ENCODE results near the gene FCF1.
A peak's percentile ranks its signal among the peaks of the same experiment; 100 is the strongest.

FCF1 gene

GRCh38 chr14:74763803-74764531, 51.0 kb downstream of the FCF1 start:
- Mint-ChIP-seq H3K4me3 (peak overlapping the region; percentile 94 to 95), H3K27ac (peak overlapping the region; percentile 97), H3K9me3 (no peaks in the 10 kb centered on the region), H3K27me3 (no peaks in the 10 kb centered on the region), H3K36me3 (peaks cover 21 to 23% of the 10 kb centered on the region in 2 donors), H3K4me1 (peaks cover 27 to 51% of the 10 kb centered on the region in 2 donors)
- ATAC-seq (replicated peaks) (no peak), DNase-seq (no peak)

GRCh38 chr14:74765721-74766120, 52.8 kb downstream of the FCF1 start:
- no peaks in the 10 kb centered on the region for H3K9me3 Mint-ChIP-seq
- peak overlapping the region; percentile 14 for H3K27ac Mint-ChIP-seq
- peak overlapping the region; percentile 51 to 72 for H3K4me3 Mint-ChIP-seq
- no peaks in the 10 kb centered on the region for H3K27me3 Mint-ChIP-seq
- H3K36me3 Mint-ChIP-seq: peaks cover 22 to 26% of the 10 kb centered on the region in 2 donors
- ATAC-seq (replicated peaks): no peak
- peaks cover 31 to 54% of the 10 kb centered on the region in 2 donors for H3K4me1 Mint-ChIP-seq
- DNase-seq: no peak

GRCh38 chr14:74771399-74771798, 58.5 kb downstream of the FCF1 start:
- Mint-ChIP-seq H3K27ac (no peak overlapping the region), H3K36me3 (peaks cover 26 to 31% of the 10 kb centered on the region in 2 donors), H3K9me3 (no peaks in the 10 kb centered on the region), H3K27me3 (no peaks in the 10 kb centered on the region), H3K4me1 (peaks cover 22 to 31% of the 10 kb centered on the region in 2 donors), H3K4me3 (no peak overlapping the region)
- DNase-seq: no peak
- no peak for ATAC-seq (replicated peaks)

- DNase-seq (no peak), ATAC-seq (replicated peaks) (no peak)
- no peak overlapping the region for H3K27ac Mint-ChIP-seq
- no peak overlapping the region for H3K4me3 Mint-ChIP-seq
- no peaks in the 10 kb centered on the region for H3K9me3 Mint-ChIP-seq
- no peaks in the 10 kb centered on the region for H3K27me3 Mint-ChIP-seq
- peaks cover 6 to 9% of the 10 kb centered on the region in 2 donors for H3K4me1 Mint-ChIP-seq
- H3K36me3 Mint-ChIP-seq: peaks cover 40 to 52% of the 10 kb centered on the region in 2 donors
Observed at GRCh38 chr14:74784634-74785033, 71.7 kb downstream of the FCF1 start.

- peaks cover 37 to 52% of the 10 kb centered on the region in 2 donors for H3K36me3 Mint-ChIP-seq
- no peak for DNase-seq
- H3K4me3 Mint-ChIP-seq: no peak overlapping the region
- no peak for ATAC-seq (replicated peaks)
- H3K27ac Mint-ChIP-seq: no peak overlapping the region
- peaks cover 6 to 9% of the 10 kb centered on the region in 2 donors for H3K4me1 Mint-ChIP-seq
- H3K9me3 Mint-ChIP-seq: no peaks in the 10 kb centered on the region
- H3K27me3 Mint-ChIP-seq: no peaks in the 10 kb centered on the region
Observed at GRCh38 chr14:74785056-74785613, 72.2 kb downstream of the FCF1 start.

- DNase-seq (no peak), ATAC-seq (replicated peaks) (no peak)
- Mint-ChIP-seq H3K4me3 (no peak overlapping the region), H3K9me3 (peaks cover 4 to 5% of the 10 kb centered on the region in 2 donors), H3K27ac (no peak overlapping the region), H3K36me3 (peaks cover 33 to 48% of the 10 kb centered on the region in 2 donors), H3K4me1 (peaks cover 6 to 11% of the 10 kb centered on the region in 2 donors), H3K27me3 (no peaks in the 10 kb centered on the region)
Observed at GRCh38 chr14:74786796-74787315, 73.9 kb downstream of the FCF1 start.
